ENCODE results near the gene NHLRC1. TPM values are rescaled to one million over a fixed set of nuclear protein-coding genes. Genes with fewer than 3 reads are reported as not detected.

NHLRC1 gene
- total and polyA plus RNA-seq, 12 donors, result 0.32 to 4.3 (median 3.1) TPM

- Histone ChIP-seq H3K4me3 (no peak overlapping the region), H3K4me1 (replicated peaks in 1 of 2) (peaks cover under 1 to 3% of the 10 kb centered on the region in 2 donors), H3K9me3 (replicated peaks in 1 of 3) (no peaks in the 10 kb centered on the region), H3K36me3 (replicated peaks in 1 of 2) (peaks cover 0 to under 1% of the 10 kb centered on the region in 2 donors), H3K27me3 (no peaks in the 10 kb centered on the region), H3K27ac (peak overlapping the region in 1 of 5 donors; percentile 52)
- 96 to 100% (median 97%) methylated on average over 2 of the region's 2 CpGs for WGBS, 4 donors
- DNase-seq, result no peak
- intact Hi-C loops (cut with DNase I), result no loop called here
- no peak for TF ChIP-seq CTCF (IDR thresholded peaks at IDR 0.05)
- no peak for TF ChIP-seq POLR2A (IDR thresholded peaks at IDR 0.05)
Measured at GRCh38 chr6:18147616-18148015, 25.1 kb upstream of the NHLRC1 start.

- H3K27ac ChIP-seq, result peak overlapping the region in 1 of 5 donors; percentile 52
- TF ChIP-seq CTCF (IDR thresholded peaks at IDR 0.05) (no peak), POLR2A (IDR thresholded peaks at IDR 0.05) (no peak)
- 48 to 70% (median 54%) methylated on average over 2 of the region's 2 CpGs for WGBS, 4 donors
- H3K4me1 ChIP-seq (replicated peaks in 1 of 2), result no peaks in the 10 kb centered on the region
- no peak overlapping the region for H3K4me3 ChIP-seq
- peaks cover 0 to 5% of the 10 kb centered on the region in 2 donors for H3K36me3 ChIP-seq (replicated peaks in 1 of 2)
- H3K27me3 ChIP-seq, result no peaks in the 10 kb centered on the region
- DNase-seq, result peak in 2 of 7 donors; percentile 20 to 23
- no peaks in the 10 kb centered on the region for H3K9me3 ChIP-seq (replicated peaks in 1 of 3)
- intact Hi-C loops (cut with DNase I), result no loop called here
Measured at GRCh38 chr6:18147160-18147559, 24.7 kb upstream of the NHLRC1 start.

GRCh38 chr6:18142591-18142861 lies 20.0 kb upstream of the NHLRC1 start:
- WGBS, 4 donors, result 92 to 100% (median 94%) methylated on average over 3 of the region's 3 CpGs
- peaks cover 0 to 32% of the 10 kb centered on the region in 2 donors for H3K36me3 ChIP-seq (replicated peaks in 1 of 2)
- intact Hi-C loops (cut with DNase I), result no loop called here
- H3K9me3 ChIP-seq (replicated peaks in 1 of 3), result no peaks in the 10 kb centered on the region
- H3K27me3 ChIP-seq, result no peaks in the 10 kb centered on the region
- H3K4me1 ChIP-seq (replicated peaks in 1 of 2), result no peaks in the 10 kb centered on the region
- TF ChIP-seq POLR2A (IDR thresholded peaks at IDR 0.05) (no peak), CTCF (IDR thresholded peaks at IDR 0.05) (no peak)
- H3K4me3 ChIP-seq, result no peak overlapping the region
- DNase-seq, result no peak
- no peak overlapping the region for H3K27ac ChIP-seq

GRCh38 chr6:18141805-18142590 lies 19.5 kb upstream of the NHLRC1 start:
- no peak overlapping the region for H3K4me3 ChIP-seq
- DNase-seq, result no peak
- 90 to 96% (median 92%) methylated on average over 13 of the region's 13 CpGs for WGBS, 4 donors
- intact Hi-C loops (cut with DNase I), result no loop called here
- H3K27me3 ChIP-seq, result no peaks in the 10 kb centered on the region
- peaks cover 0 to 37% of the 10 kb centered on the region in 2 donors for H3K36me3 ChIP-seq (replicated peaks in 1 of 2)
- no peaks in the 10 kb centered on the region for H3K4me1 ChIP-seq (replicated peaks in 1 of 2)
- no peaks in the 10 kb centered on the region for H3K9me3 ChIP-seq (replicated peaks in 1 of 3)
- H3K27ac ChIP-seq, result no peak overlapping the region
- TF ChIP-seq CTCF (IDR thresholded peaks at IDR 0.05) (no peak), POLR2A (IDR thresholded peaks at IDR 0.05) (no peak)
